DMS79 treated with DMSO at 0.1 percent for 48 hours (cell line): ENCODE results near the gene SLC7A14.
A peak's percentile ranks its signal among the peaks of the same experiment; 100 is the strongest.

Source experiments
- DNase-seq: peaks from one replicate; lab custom pipeline; 2025; lab: John Stamatoyannopoulos, UW

SLC7A14 gene

GRCh38 chr3:170534227-170534626, 51.6 kb downstream of the SLC7A14 start:
- DNase-seq = no peak

- DNase-seq = peak; percentile 86
Observed at GRCh38 chr3:170532573-170532972, 53.3 kb downstream of the SLC7A14 start.

DNA sequence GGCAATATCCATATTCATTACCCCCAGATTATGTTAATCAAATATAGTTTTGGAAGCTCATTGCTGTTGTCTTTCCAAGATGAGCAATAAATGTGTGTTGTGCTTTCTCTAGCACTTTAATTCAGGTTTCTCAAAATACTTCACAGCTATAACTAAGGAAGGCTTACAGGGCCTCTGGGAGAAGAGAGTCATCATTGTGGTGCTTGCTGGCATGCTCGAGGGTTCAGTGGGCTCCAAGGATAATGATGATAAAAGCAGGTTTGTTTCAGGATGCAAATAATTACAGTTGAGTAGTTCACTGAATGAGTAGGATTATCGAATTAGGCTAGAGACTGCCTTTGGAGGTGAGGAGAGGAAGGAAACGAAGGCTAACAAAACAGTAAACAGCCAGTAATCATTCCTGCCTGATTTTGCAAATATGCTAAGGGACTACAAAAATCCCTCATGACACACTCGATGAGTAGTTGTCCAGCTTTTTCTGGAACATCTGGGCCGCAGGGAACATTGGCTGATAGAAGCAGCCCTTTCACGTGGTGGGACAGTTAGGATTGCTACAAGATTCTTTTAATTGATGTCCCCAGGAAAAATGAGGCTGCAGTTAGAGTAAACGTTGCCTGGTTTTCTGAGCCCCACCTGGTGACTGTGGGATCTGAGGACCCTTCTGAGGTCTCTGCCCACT, 54.1 kb downstream of the SLC7A14 start:
- peak; percentile 33 for DNase-seq

DNA sequence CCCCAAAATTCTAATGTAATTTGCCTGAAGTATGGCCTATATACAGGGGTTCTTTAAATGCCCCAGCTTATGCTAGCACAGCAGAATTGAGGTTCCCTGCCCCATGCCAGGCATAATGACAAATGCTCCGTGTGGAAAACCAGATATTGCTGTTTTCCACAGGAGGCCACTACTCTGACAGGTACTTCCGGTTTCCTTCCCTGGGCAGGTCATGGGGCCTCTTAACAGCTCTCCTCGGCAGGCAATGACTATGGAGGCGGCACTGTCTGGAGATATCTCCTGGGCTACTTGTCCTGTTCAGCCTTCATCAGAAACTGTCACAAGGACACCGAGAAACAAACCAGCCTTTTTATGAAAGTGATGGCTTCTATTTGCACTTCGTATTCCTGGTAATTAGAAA, 54.8 kb downstream of the SLC7A14 start:
- DNase-seq = no peak

GRCh38 chr3:170529912-170530311, 56.0 kb downstream of the SLC7A14 start:
- no peak for DNase-seq

DNA sequence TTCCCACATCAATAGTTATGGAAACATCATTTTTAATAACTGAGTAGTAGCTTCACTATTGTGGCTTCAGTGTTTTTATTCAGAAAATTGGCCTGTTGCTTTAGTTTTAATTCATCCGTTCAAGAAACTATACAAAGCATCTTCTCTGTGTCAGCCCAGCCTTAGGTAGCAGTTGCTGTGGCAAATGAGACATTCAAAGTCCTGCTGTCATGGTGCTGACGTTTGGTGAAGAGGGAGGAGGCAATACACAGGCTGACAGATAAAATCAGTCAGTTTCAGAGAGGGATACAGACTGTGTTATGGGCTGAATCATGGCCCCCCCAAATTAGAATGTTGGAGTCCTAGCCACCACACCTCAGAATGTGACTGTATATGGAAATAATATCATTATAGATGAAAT, 56.5 kb downstream of the SLC7A14 start:
- no peak for DNase-seq

DNA sequence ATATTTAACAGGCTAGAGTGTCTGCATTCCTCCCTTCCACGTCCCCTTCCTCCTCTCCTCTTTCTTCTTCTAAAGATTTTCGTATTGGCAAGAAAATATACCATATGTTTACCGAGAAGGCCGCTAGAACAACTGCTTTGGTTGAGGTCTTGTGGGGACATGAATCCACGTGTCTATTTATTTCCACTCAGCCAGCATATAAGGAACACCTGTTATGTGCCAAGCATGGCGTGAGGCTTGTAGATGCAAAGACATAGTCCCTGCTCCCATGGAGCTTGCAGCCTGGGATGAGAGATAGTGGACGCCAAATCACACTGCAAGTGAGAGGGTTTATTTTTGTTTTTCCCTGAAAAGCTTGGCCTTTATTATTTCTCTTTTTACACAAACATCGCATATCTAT, 57.1 kb downstream of the SLC7A14 start:
- no peak for DNase-seq

GRCh38 chr3:170524073-170524472, 61.8 kb downstream of the SLC7A14 start:
- DNase-seq = peak; percentile 37

DNA sequence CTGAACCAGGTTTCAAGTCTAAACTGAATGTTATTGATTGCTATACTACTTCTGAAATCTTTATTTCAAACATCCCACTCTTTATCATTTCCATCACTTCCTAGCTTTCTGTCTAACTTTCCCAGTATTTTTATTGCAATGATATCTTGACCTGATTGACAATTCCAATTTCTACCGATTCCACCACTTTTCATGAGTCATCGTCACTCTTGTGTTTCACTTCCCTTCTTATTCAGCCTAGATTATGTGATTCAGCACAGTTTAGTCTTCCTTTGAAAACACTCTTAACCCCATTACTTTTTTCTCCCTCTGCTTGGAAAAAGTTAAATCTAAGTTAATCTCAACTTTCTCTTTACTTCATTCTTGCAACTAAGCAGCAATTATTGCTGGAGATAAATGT, 62.6 kb downstream of the SLC7A14 start:
- no peak for DNase-seq

GRCh38 chr3:170522201-170522600, 63.7 kb downstream of the SLC7A14 start:
- peak; percentile 89 for DNase-seq

GRCh38 chr3:170520996-170521395, 64.9 kb downstream of the SLC7A14 start:
- DNase-seq = no peak

GRCh38 chr3:170517242-170517945, 68.5 kb downstream of the SLC7A14 start:
- no peak for DNase-seq

DNA sequence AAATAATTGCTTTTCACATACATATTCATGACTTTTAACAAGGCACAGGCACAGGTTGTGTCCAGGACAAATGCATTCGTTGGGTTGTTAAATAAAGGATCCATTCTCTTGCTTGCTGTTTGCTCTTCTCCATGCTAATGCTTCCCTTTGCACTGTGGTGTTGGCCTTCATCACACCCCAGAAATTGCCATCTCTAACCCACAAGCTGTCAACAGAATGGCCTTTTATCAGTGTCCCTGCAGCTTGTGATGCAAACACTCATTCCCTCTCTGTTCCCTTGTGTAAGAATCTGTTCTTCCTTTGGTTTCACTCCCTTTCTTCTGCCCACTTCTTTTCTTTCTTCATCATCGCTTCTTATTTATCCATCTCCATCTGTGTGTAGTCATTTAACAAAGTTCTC, 72.2 kb downstream of the SLC7A14 start:
- no peak for DNase-seq

DNA sequence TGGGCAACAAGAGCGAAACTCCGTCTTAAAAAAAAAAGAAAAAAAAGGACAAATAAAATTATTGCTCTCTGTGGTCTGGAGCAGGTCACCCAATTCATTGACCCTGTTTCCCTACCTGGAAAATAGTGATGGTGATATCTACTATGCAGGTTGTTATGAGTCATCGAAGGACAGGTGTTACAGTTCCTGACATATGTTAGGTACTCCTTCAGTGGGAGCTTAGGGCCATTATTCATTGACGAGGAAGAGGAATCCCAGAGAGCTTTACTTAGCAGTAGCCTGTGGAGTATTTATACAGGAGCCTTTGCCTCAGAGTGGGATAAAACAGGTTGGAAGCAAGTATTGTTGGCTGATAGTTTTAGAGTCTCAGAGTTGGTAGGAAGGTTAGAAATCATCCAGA, 74.5 kb downstream of the SLC7A14 start:
- DNase-seq = no peak

GRCh38 chr3:170508839-170509238, 77.0 kb downstream of the SLC7A14 start:
- DNase-seq = no peak

DNA sequence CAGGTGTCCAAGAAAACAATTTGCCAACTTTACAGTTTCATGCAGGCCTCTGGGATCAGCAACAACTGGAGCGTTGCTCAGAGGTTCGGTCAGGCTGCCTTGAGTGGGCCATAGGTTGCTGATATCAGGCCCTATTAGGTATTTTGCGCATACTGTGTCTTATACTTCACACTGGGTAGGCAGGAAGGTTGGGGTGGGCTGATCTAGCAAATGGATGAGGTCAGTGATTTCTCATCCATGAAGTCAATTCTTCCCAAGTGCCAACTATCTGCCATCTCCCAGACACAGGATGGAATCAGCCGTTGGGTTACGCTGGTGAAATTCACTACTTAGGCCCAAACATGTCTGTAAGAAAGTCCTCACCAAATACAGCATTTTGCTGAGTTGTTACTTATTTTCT, 77.6 kb downstream of the SLC7A14 start:
- no peak for DNase-seq

- no peak for DNase-seq
Observed at GRCh38 chr3:170507063-170507462, 78.8 kb downstream of the SLC7A14 start.

GRCh38 chr3:170506556-170506955, 79.3 kb downstream of the SLC7A14 start:
- peak; percentile 32 for DNase-seq

DNA sequence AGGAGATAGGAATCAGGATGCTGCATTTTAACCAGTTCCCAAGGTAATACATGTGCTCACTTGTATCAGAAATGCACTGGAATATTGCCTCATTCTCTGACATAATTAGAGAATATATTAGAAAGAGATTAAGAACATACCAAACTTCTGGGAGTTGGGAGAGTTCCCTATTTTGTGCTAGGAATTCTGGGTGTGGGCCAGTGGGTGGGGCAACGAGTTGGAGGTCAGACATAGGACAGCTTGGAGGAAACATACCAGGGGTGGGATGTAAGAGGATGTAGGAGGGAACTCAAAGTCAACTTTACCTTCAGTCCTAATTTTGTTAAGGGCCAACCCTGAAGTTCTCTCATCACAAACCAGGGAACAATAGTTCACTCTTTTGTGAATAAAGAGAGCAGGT, 83.6 kb downstream of the SLC7A14 start:
- DNase-seq = no peak

- no peak for DNase-seq
Observed at GRCh38 chr3:170500995-170501394, 84.9 kb downstream of the SLC7A14 start.

DNA sequence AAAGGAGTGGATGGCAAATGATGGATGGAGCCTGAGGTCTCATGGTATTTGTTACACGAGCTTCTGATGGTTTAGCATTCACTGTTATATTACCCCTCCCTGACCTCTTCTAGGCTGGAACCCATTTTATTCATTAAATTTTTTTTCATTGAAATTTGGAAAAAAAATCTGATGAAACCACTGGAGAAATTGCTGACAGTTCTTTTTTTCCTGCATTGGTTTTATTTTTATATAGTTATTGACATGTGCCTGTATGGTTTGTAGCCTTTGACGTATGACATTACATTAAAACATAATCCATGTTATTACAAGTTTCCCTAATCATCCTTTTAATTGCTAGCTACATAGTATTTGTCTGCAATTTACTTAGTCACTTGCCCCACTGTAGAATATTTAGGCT, 85.4 kb downstream of the SLC7A14 start:
- no peak for DNase-seq

DNA sequence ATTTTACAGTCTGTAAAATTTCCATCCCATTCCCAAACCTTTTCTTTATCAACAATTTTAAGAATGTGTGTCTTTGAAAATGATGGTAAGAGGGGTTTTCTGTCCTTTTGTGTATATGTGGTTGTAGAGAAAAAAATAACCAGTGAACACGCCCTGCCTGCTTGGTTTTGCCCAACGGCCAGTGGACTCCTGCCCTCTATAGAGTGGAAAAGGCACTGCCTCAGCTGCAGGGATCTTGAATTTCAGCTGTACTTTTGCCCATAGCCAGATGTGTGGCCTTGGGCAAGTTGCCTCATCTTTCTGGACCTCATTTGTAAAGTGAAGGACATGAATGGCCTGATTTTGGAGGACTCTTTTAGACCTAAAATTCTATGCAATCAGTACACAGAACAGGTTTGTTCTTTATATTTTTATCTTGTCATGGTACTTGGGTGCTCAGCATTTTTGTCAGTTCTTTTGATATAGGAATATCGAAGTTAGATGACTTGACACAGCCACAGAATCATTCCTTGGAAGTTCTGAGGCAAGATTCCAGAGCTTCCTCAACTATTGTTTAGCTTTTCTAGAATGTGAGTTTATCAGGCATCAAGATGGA, 86.2 kb downstream of the SLC7A14 start:
- no peak for DNase-seq
